SU-DHL-6 (cell line): Measurements from ENCODE around the gene NOD2.

Experiments
- H2AFZ ChIP-seq: fragments of 200-600 bp; sonication (generic); 2 replicates; pipeline ENCODE4 v1.6.1; 2014; ENCODE audit warnings: low read depth, mild to moderate bottlenecking, moderate library complexity, mixed read lengths, antibody characterized with exemption, low read length; ENCODE audit not compliant: severe bottlenecking
- H3F3A ChIP-seq: fragments of 200-600 bp; shearing (Covaris generic); 2 replicates; pipeline ENCODE4 v1.6.0; 2016; ENCODE audit warnings: antibody characterized with exemption, mild to moderate bottlenecking; ENCODE audit not compliant: insufficient read depth
- H3K27ac ChIP-seq: fragments of 200-600 bp; sonication (generic); 2 replicates; pipeline ENCODE4 v1.5.1; 2016; ENCODE audit warnings: low read depth, mild to moderate bottlenecking, low read length, moderate library complexity, mixed read lengths
- H3K27me3 ChIP-seq: fragments of 200-600 bp; sonication (generic), shearing (Covaris generic); 2 replicates; pipeline ENCODE4 v1.6.0; 2014; ENCODE audit warnings: mild to moderate bottlenecking, low read length
- H3K36me3 ChIP-seq: fragments of 200-600 bp; sonication (generic); 2 replicates; pipeline ENCODE4 v1.6.1; 2014; ENCODE audit warnings: mild to moderate bottlenecking, low read length, mixed read lengths
- H3K4me2 ChIP-seq: fragments of 300-600, 200-600 bp; shearing (Covaris generic), sonication (generic); 2 replicates; pipeline ENCODE4 v1.6.0; 2014; ENCODE audit warnings: low read length, low read depth, mild to moderate bottlenecking; ENCODE audit not compliant: poor library complexity, severe bottlenecking
- H3K4me3 ChIP-seq: fragments of 200-600 bp; sonication (generic); 2 replicates; pipeline ENCODE4 v1.5.1; 2014; ENCODE audit warnings: antibody characterized with exemption, low read length, mild to moderate bottlenecking, mixed read lengths; ENCODE audit not compliant: insufficient read depth, poor library complexity, severe bottlenecking
- H3K79me2 ChIP-seq: fragments of 200-600 bp; sonication (generic); 2 replicates; pipeline ENCODE4 v1.6.1; 2014; ENCODE audit warnings: mild to moderate bottlenecking, low read length, moderate library complexity; ENCODE audit not compliant: insufficient read depth
- H3K9ac ChIP-seq: fragments of 200-600 bp; sonication (generic); 2 replicates; pipeline ENCODE4 v1.7.0; 2014; ENCODE audit warnings: mild to moderate bottlenecking, low read length
- H3K9me2 ChIP-seq: fragments of 200-600 bp; sonication (generic); replicated peaks from 2 replicates; pipeline ENCODE4 v1.6.1; 2014; ENCODE audit warnings: low read length; ENCODE audit not compliant: insufficient read depth
- H3K9me3 ChIP-seq: fragments of 200-600 bp; sonication (generic); 2 replicates; pipeline ENCODE4 v1.6.1; 2014; ENCODE audit warnings: low read length, mixed read lengths; ENCODE audit not compliant: insufficient read depth
- H4K20me1 ChIP-seq: fragments of 200-600 bp; sonication (generic); 2 replicates; pipeline ENCODE4 v1.6.1; 2014; ENCODE audit warnings: low read depth, mild to moderate bottlenecking, antibody characterized with exemption, low read length, moderate library complexity, mixed read lengths
- CTCF ChIP-seq: fragments of 200-600 bp; sonication (generic); IDR thresholded peaks from one replicate; pipeline ENCODE4 v1.5.1; 2017; ENCODE audit warnings: antibody characterized with exemption, mild to moderate bottlenecking, low read length, moderate library complexity; ENCODE audit not compliant: insufficient read depth, poor library complexity, severe bottlenecking
- EZH2phosphoT487 ChIP-seq: fragments of 200-600 bp; sonication (generic), shearing (Covaris generic); conservative IDR thresholded peaks from 2 replicates; pipeline ENCODE4 v1.6.1; 2018; ENCODE audit warnings: mild to moderate bottlenecking, antibody characterized with exemption, low read length, moderate library complexity, mixed read lengths

The NOD2 gene

GRCh38 chr16:50667497-50668367 lies 25.7 kb upstream of the NOD2 start:
- Histone ChIP-seq H3K79me2 (no peaks in the 10 kb centered on the region), H3K9me3 (peaks cover 17% of the 10 kb centered on the region; the same call in 1 of the 2 replicates), H3K9me2 (no peaks in the 10 kb centered on the region), H3K27ac (no peak overlapping the region), H3K4me2 (no peak overlapping the region), H4K20me1 (no peaks in the 10 kb centered on the region), H3K27me3 (no peaks in the 10 kb centered on the region), H3F3A (no peaks in the 10 kb centered on the region), H3K36me3 (0 out of 2 replicates have a peak, but pooled peaks cover 6% of the 10 kb centered on the region), H3K4me3 (no peak overlapping the region), H2AFZ (no peak overlapping the region), H3K9ac (no peak overlapping the region)
- no peak for TF ChIP-seq EZH2phosphoT487
- no peak for TF ChIP-seq CTCF

- Histone ChIP-seq H3K27ac (no peak overlapping the region), H3K4me3 (no peak overlapping the region), H3K9me3 (peaks cover 20% of the 10 kb centered on the region; the same call in 1 of the 2 replicates), H3K9me2 (no peaks in the 10 kb centered on the region), H2AFZ (no peak overlapping the region), H3K27me3 (no peaks in the 10 kb centered on the region), H3K79me2 (no peaks in the 10 kb centered on the region), H3K9ac (no peak overlapping the region), H3K36me3 (0 out of 2 replicates have a peak, but pooled peaks cover 6% of the 10 kb centered on the region), H3F3A (no peaks in the 10 kb centered on the region), H3K4me2 (no peak overlapping the region), H4K20me1 (no peaks in the 10 kb centered on the region)
- TF ChIP-seq EZH2phosphoT487 (no peak), CTCF (no peak)
These were observed 24.9 kb upstream of the NOD2 start for GRCh38 chr16:50668368-50669008.

- H3K4me3 ChIP-seq: no peak overlapping the region
- no peak overlapping the region for H3K27ac ChIP-seq
- H3K4me2 ChIP-seq: no peak overlapping the region
- no peak overlapping the region for H2AFZ ChIP-seq
- no peaks in the 10 kb centered on the region for H3F3A ChIP-seq
- no peaks in the 10 kb centered on the region for H3K79me2 ChIP-seq
- peaks cover 20% of the 10 kb centered on the region; the same call in 1 of the 2 replicates for H3K9me3 ChIP-seq
- TF ChIP-seq CTCF: no peak
- TF ChIP-seq EZH2phosphoT487: no peak
- H3K9me2 ChIP-seq: no peaks in the 10 kb centered on the region
- H3K9ac ChIP-seq: no peak overlapping the region
- H3K27me3 ChIP-seq: no peaks in the 10 kb centered on the region
- no peaks in the 10 kb centered on the region for H4K20me1 ChIP-seq
- H3K36me3 ChIP-seq: 0 out of 2 replicates have a peak, but pooled peaks cover 6% of the 10 kb centered on the region
These were observed 23.7 kb upstream of the NOD2 start for GRCh38 chr16:50669741-50670140.
